ENCODE data around the gene OSBPL3. TPM values are rescaled to one million over a fixed set of nuclear protein-coding genes. Genes with fewer than 3 reads are reported as not detected.

Gene OSBPL3
- polyA plus RNA-seq, 3 donors = 2.6 to 9.2 (median 3.7) TPM

DNA sequence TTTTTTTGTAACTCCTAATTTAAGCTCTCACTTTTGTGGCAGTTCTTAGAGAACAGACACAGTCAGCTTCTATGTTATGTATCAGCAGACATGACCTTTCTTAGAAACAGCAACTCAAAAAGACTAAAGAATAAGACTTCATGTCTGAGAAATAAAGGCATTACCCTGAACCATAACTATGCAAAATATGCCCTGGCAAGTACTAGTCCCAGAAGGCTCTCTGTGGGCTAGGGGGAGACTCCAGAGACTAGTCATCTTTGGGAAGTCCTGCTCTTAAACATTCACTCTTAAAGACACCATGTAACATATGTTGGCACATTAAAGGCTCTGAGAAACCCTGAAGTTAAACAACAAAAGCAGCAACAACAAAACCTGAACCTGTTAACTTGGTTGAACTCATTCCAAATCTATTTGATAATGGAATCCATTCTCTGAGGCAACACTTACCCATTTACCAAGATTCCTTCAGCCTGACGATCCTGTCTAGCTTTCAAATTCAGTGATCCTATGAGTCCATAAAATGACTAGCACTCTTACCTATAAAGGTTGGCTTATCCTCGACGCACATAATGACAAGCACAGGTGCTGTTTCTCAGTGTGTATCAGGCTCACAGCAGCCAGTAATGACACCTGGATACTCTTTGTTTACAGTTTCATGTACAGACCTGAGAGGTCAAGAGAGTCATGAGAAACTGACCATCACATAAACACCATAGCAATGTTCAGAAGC lies 62.3 kb downstream of the OSBPL3 start:
- no peak overlapping the region for H3K4me3 Mint-ChIP-seq
- no peaks in the 10 kb centered on the region for H3K36me3 Mint-ChIP-seq
- TF ChIP-seq, protein P1, sequence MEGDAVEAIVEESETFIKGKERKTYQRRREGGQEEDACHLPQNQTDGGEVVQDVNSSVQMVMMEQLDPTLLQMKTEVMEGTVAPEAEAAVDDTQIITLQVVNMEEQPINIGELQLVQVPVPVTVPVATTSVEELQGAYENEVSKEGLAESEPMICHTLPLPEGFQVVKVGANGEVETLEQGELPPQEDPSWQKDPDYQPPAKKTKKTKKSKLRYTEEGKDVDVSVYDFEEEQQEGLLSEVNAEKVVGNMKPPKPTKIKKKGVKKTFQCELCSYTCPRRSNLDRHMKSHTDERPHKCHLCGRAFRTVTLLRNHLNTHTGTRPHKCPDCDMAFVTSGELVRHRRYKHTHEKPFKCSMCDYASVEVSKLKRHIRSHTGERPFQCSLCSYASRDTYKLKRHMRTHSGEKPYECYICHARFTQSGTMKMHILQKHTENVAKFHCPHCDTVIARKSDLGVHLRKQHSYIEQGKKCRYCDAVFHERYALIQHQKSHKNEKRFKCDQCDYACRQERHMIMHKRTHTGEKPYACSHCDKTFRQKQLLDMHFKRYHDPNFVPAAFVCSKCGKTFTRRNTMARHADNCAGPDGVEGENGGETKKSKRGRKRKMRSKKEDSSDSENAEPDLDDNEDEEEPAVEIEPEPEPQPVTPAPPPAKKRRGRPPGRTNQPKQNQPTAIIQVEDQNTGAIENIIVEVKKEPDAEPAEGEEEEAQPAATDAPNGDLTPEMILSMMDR (IDR thresholded peaks at IDR 0.05) = no peak
- intact Hi-C loops (cut with micrococcal nuclease) = no loop called here
- H2AFZ ChIP-seq (ENCODE audit: insufficient read depth, low read depth, low read length, poor library complexity, severe bottlenecking) = no peak overlapping the region
- no peak overlapping the region for H3K4me2 ChIP-seq (replicated peaks; ENCODE audit: extremely low read depth, low read length, poor library complexity, severe bottlenecking)
- H3K27ac ChIP-seq (ENCODE audit: low read depth in 1 of 2, low read length in 2 of 2) = no peak overlapping the region
- H3K27ac Mint-ChIP-seq = peak overlapping the region in 1 of 7 donors; percentile 64
- no peak overlapping the region for H3K9ac ChIP-seq (ENCODE audit: insufficient read depth, low read length, poor library complexity, severe bottlenecking)
- peaks cover 0 to 3% (median 2%) of the 10 kb centered on the region in 3 donors for H3K27me3 Mint-ChIP-seq (ENCODE audit: low read depth in 3 of 3)
- no peak for DNase-seq
- WGBS (ENCODE audit: insufficient coverage) = 100% methylated on average over 1 of the region's 3 CpGs
- no peak overlapping the region for H3K4me3 ChIP-seq (replicated peaks in 1 of 3; ENCODE audit: low read depth in 2 of 3, low read length in 3 of 3)
- no peaks in the 10 kb centered on the region for H3K4me1 ChIP-seq (ENCODE audit: control insufficient read depth in 1 of 2, insufficient read depth in 2 of 2, low read length in 2 of 2)
- no peaks in the 10 kb centered on the region for H3K36me3 ChIP-seq (replicated peaks in 1 of 2; ENCODE audit: control insufficient read depth in 1 of 2, insufficient read depth in 2 of 2, low read length in 2 of 2)
- H3K9me3 ChIP-seq (replicated peaks in 1 of 2; ENCODE audit: control insufficient read depth in 1 of 2, insufficient read depth in 1 of 2, low read length in 2 of 2) = no peaks in the 10 kb centered on the region
- no peaks in the 10 kb centered on the region for H3K79me2 ChIP-seq (ENCODE audit: insufficient read depth, low read length)
- peaks cover 0 to 1% (median 0%) of the 10 kb centered on the region in 7 donors for H3K9me3 Mint-ChIP-seq
- H3K27me3 ChIP-seq (ENCODE audit: control insufficient read depth in 2 of 2, insufficient read depth in 2 of 2, low read length in 2 of 2) = no peaks in the 10 kb centered on the region
- no peaks in the 10 kb centered on the region for H4K20me1 ChIP-seq (ENCODE audit: insufficient read depth, low read length)
- peaks cover 8% of the 10 kb centered on the region for H3K4me1 Mint-ChIP-seq

DNA sequence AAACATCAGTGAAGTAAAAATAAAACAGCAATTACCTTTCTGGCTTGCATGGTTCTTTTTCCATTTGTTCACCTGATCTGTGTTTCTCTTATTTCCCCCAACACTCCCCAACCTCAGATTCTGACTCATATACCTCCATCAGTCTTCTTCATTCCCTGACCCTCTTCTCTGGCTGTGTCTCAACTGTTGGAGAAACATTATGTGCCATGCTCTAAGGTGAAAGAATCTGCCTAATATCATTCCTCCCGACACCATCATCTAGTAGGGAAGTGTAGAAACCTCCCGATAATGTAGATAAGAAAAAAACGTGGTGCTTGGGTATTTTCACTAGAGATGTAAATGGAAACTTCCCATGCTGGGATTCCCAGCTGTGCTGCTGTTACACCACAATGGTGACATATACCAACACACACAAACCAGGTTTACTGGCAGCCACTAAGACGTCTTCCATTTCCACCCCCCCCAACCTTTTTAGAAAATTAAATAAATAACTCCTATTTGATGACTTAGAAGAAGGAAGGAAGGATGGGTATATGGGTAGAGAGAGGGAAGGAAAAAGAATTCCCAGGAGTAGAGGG lies 63.4 kb downstream of the OSBPL3 start:
- WGBS (ENCODE audit: insufficient coverage) = no CpG with 5 or more reads among the region's 4 CpGs
- Histone ChIP-seq H3K27me3 (ENCODE audit: control insufficient read depth in 2 of 2, insufficient read depth in 2 of 2, low read length in 2 of 2) (no peaks in the 10 kb centered on the region), H3K27ac (ENCODE audit: low read depth in 1 of 2, low read length in 2 of 2) (no peak overlapping the region), H3K36me3 (replicated peaks in 1 of 2; ENCODE audit: control insufficient read depth in 1 of 2, insufficient read depth in 2 of 2, low read length in 2 of 2) (no peaks in the 10 kb centered on the region), H3K79me2 (ENCODE audit: insufficient read depth, low read length) (no peaks in the 10 kb centered on the region), H3K4me2 (replicated peaks; ENCODE audit: extremely low read depth, low read length, poor library complexity, severe bottlenecking) (no peak overlapping the region), H3K9ac (ENCODE audit: insufficient read depth, low read length, poor library complexity, severe bottlenecking) (no peak overlapping the region), H3K9me3 (replicated peaks in 1 of 2; ENCODE audit: control insufficient read depth in 1 of 2, insufficient read depth in 1 of 2, low read length in 2 of 2) (no peaks in the 10 kb centered on the region), H3K4me1 (ENCODE audit: control insufficient read depth in 1 of 2, insufficient read depth in 2 of 2, low read length in 2 of 2) (peaks cover 2 to 4% of the 10 kb centered on the region in 2 donors), H2AFZ (ENCODE audit: insufficient read depth, low read depth, low read length, poor library complexity, severe bottlenecking) (no peak overlapping the region), H4K20me1 (ENCODE audit: insufficient read depth, low read length) (no peaks in the 10 kb centered on the region), H3K4me3 (replicated peaks in 1 of 3; ENCODE audit: low read depth in 2 of 3, low read length in 3 of 3) (no peak overlapping the region)
- TF ChIP-seq, protein P1 (IDR thresholded peaks at IDR 0.05) = no peak
- no peak overlapping the region for H3K4me3 Mint-ChIP-seq
- no peaks in the 10 kb centered on the region for H3K36me3 Mint-ChIP-seq
- DNase-seq = no peak
- intact Hi-C loops (cut with micrococcal nuclease) = no loop called here
- H3K9me3 Mint-ChIP-seq = peaks cover 0 to 1% (median 0%) of the 10 kb centered on the region in 7 donors
- peaks cover 9% of the 10 kb centered on the region for H3K4me1 Mint-ChIP-seq
- H3K27me3 Mint-ChIP-seq (ENCODE audit: low read depth in 3 of 3) = peaks cover 0 to 5% (median 0%) of the 10 kb centered on the region in 3 donors
- H3K27ac Mint-ChIP-seq = no peak overlapping the region
